NCI-H2227 treated with DMSO at 0.1 percent for 48 hours (cell line): Measurements from ENCODE around the gene BRD3OS.

ENCODE experiments used
- DNase-seq: peaks from one replicate; lab custom pipeline; 2025; lab: John Stamatoyannopoulos, UW

The BRD3OS gene

GRCh38 chr9:134004881-134005280, 20.4 kb upstream of the BRD3OS start:
- DNase-seq: no peak

- no peak for DNase-seq
These were observed 19.9 kb upstream of the BRD3OS start for GRCh38 chr9:134005381-134005780.

- DNase-seq: no peak
These were observed 18.1 kb upstream of the BRD3OS start for GRCh38 chr9:134007150-134007549.

GRCh38 chr9:134007571-134007970, 17.7 kb upstream of the BRD3OS start:
- DNase-seq: no peak

- no peak for DNase-seq
These were observed 14.7 kb upstream of the BRD3OS start for GRCh38 chr9:134010310-134011173.

- DNase-seq: no peak
These were observed 13.9 kb upstream of the BRD3OS start for GRCh38 chr9:134011401-134011800.

- no peak for DNase-seq
These were observed 10.3 kb upstream of the BRD3OS start for GRCh38 chr9:134014946-134015345.

- DNase-seq: no peak
These were observed 978 bp upstream of the BRD3OS start for GRCh38 chr9:134024214-134024792.

GRCh38 chr9:134025606-134026541, 593 bp downstream of the BRD3OS start:
- DNase-seq: peak; percentile 13

GRCh38 chr9:134026581-134026980, 1.3 kb downstream of the BRD3OS start:
- no peak for DNase-seq

GRCh38 chr9:134026981-134027380, 1.7 kb downstream of the BRD3OS start:
- no peak for DNase-seq

GRCh38 chr9:134027561-134027960, 2.3 kb downstream of the BRD3OS start:
- DNase-seq: no peak

- DNase-seq: no peak
These were observed 2.8 kb downstream of the BRD3OS start for GRCh38 chr9:134028076-134028475.

GRCh38 chr9:134028575-134029247, 3.4 kb downstream of the BRD3OS start:
- no peak for DNase-seq

GRCh38 chr9:134029248-134030226, 4.3 kb downstream of the BRD3OS start:
- no peak for DNase-seq

GRCh38 chr9:134030821-134031470, 5.7 kb downstream of the BRD3OS start:
- DNase-seq: no peak

GRCh38 chr9:134031783-134032182, 6.5 kb downstream of the BRD3OS start:
- DNase-seq: no peak

GRCh38 chr9:134032456-134033222, 7.4 kb downstream of the BRD3OS start:
- no peak for DNase-seq

- DNase-seq: no peak
These were observed 8.4 kb downstream of the BRD3OS start for GRCh38 chr9:134033516-134034214.
